Karpas-422 (cell line): ENCODE measurements around the gene ZGLP1. TPM values are rescaled to one million over a fixed set of nuclear protein-coding genes. Genes with fewer than 3 reads are reported as not detected.
A peak's percentile ranks its signal among the peaks of the same experiment; 100 is the strongest.

Experiments
- DNase-seq: peaks from one replicate; pipeline ENCODE4 v3.0.0-alpha.2; 2015
- H2AFZ ChIP-seq: fragments of 200-600 bp; sonication (generic); 2 replicates; pipeline ENCODE4 v1.6.1; 2014; ENCODE audit warnings: antibody characterized with exemption, low read length, mixed read lengths
- H3K27ac ChIP-seq: fragments of 200-600 bp; sonication (generic); 2 replicates; pipeline ENCODE4 v1.5.1; 2014; ENCODE audit warnings: mild to moderate bottlenecking, low read length, moderate library complexity
- H3K27me3 ChIP-seq: fragments of 200-600 bp; sonication (generic); 2 replicates; pipeline ENCODE4 v1.6.1; 2014; ENCODE audit warnings: low read length, mixed read lengths
- H3K36me3 ChIP-seq: fragments of 200-600 bp; sonication (generic); 2 replicates; pipeline ENCODE4 v1.6.1; 2014; ENCODE audit warnings: low read length, mixed read lengths; ENCODE audit not compliant: insufficient read depth
- H3K4me1 ChIP-seq: fragments of 200-600 bp; sonication (generic); 2 replicates; pipeline ENCODE4 v1.6.1; 2014; ENCODE audit warnings: mild to moderate bottlenecking, low read length, mixed read lengths
- H3K4me2 ChIP-seq: fragments of 200-600 bp; sonication (generic); 2 replicates; pipeline ENCODE4 v1.6.1; 2014; ENCODE audit warnings: low read length, low read depth, mild to moderate bottlenecking; ENCODE audit not compliant: poor library complexity, severe bottlenecking
- H3K4me3 ChIP-seq: fragments of 200-600 bp; sonication (generic); 2 replicates; pipeline ENCODE4 v1.5.1; 2014; ENCODE audit warnings: mild to moderate bottlenecking, antibody characterized with exemption, low read length, mixed read lengths
- H3K79me2 ChIP-seq: fragments of 200-600 bp; sonication (generic); 2 replicates; pipeline ENCODE4 v1.6.1; 2014; ENCODE audit warnings: mild to moderate bottlenecking, low read length, mixed read lengths
- H3K9ac ChIP-seq: fragments of 200-600 bp; sonication (generic); 2 replicates; pipeline ENCODE4 v1.6.0; 2014; ENCODE audit warnings: low read length
- H3K9me2 ChIP-seq: fragments of 200-600 bp; sonication (generic), shearing (Covaris generic); replicated peaks from 2 replicates; pipeline ENCODE4 v1.6.0; 2014; ENCODE audit warnings: mild to moderate bottlenecking, low read length, moderate library complexity; ENCODE audit not compliant: insufficient read depth
- H3K9me3 ChIP-seq: fragments of 300-700, 200-600 bp; sonication (generic); 2 replicates; pipeline ENCODE4 v1.6.1; 2014; ENCODE audit warnings: low read length, mixed read lengths
- H4K20me1 ChIP-seq: fragments of 200-600 bp; sonication (generic); 2 replicates; pipeline ENCODE4 v1.6.1; 2014; ENCODE audit warnings: mild to moderate bottlenecking, antibody characterized with exemption, low read length, low read depth; ENCODE audit not compliant: insufficient read depth
- total RNA-seq: library from RNA; depleted of rRNA; stranded (reverse); fragments of >200 nt; shearing (Covaris generic); gene quantifications from 2 replicates; pipeline ENCODE4 v1.2.3, GENCODE V29; 2014; ENCODE audit warnings: low replicate concordance

ZGLP1 gene
- total RNA-seq, 1 experiment from 2014 or later, result 5.3 TPM

- Histone ChIP-seq H3K9ac (peak overlapping the region; percentile 62), H3K4me2 (peak overlapping the region; percentile 73), H3K9me2 (no peaks in the 10 kb centered on the region), H3K9me3 (no peaks in the 10 kb centered on the region), H3K36me3 (no peaks in the 10 kb centered on the region), H3K79me2 (no peaks in the 10 kb centered on the region), H3K27ac (no peak overlapping the region), H2AFZ (peak overlapping the region; percentile 73; the same call in 1 of the 2 replicates), H3K4me1 (peaks cover 23% of the 10 kb centered on the region), H3K27me3 (no peaks in the 10 kb centered on the region), H4K20me1 (no peaks in the 10 kb centered on the region), H3K4me3 (peak overlapping the region; percentile 57; the same call in 1 of the 2 replicates)
- DNase-seq, result peak; percentile 92
These were observed 40.1 kb downstream of the ZGLP1 start for GRCh38 chr19:10269333-10270179.

GRCh38 chr19:10268071-10268470 lies 41.5 kb downstream of the ZGLP1 start:
- Histone ChIP-seq H3K79me2 (no peaks in the 10 kb centered on the region), H3K4me1 (peaks cover 23% of the 10 kb centered on the region), H3K9me3 (no peaks in the 10 kb centered on the region), H3K4me2 (no peak overlapping the region), H4K20me1 (no peaks in the 10 kb centered on the region), H2AFZ (no peak overlapping the region), H3K27ac (no peak overlapping the region), H3K9me2 (no peaks in the 10 kb centered on the region), H3K9ac (no peak overlapping the region), H3K27me3 (no peaks in the 10 kb centered on the region), H3K4me3 (no peak overlapping the region), H3K36me3 (no peaks in the 10 kb centered on the region)
- DNase-seq, result no peak

GRCh38 chr19:10266706-10267105 lies 42.9 kb downstream of the ZGLP1 start:
- Histone ChIP-seq H3K4me2 (no peak overlapping the region), H3K27ac (no peak overlapping the region), H3K4me3 (no peak overlapping the region), H2AFZ (no peak overlapping the region), H3K36me3 (no peaks in the 10 kb centered on the region), H3K9ac (no peak overlapping the region), H3K9me3 (no peaks in the 10 kb centered on the region), H3K27me3 (no peaks in the 10 kb centered on the region), H3K4me1 (peaks cover 23% of the 10 kb centered on the region), H3K9me2 (no peaks in the 10 kb centered on the region), H4K20me1 (no peaks in the 10 kb centered on the region), H3K79me2 (no peaks in the 10 kb centered on the region)
- no peak for DNase-seq

- no peak overlapping the region for H3K4me3 ChIP-seq
- no peaks in the 10 kb centered on the region for H3K9me2 ChIP-seq
- no peak overlapping the region for H3K4me2 ChIP-seq
- DNase-seq, result no peak
- H4K20me1 ChIP-seq, result no peaks in the 10 kb centered on the region
- no peak overlapping the region for H2AFZ ChIP-seq
- H3K27ac ChIP-seq, result no peak overlapping the region
- no peaks in the 10 kb centered on the region for H3K9me3 ChIP-seq
- H3K9ac ChIP-seq, result no peak overlapping the region
- H3K79me2 ChIP-seq, result no peaks in the 10 kb centered on the region
- peaks cover 12% of the 10 kb centered on the region; the same call in 1 of the 2 replicates for H3K36me3 ChIP-seq
- no peaks in the 10 kb centered on the region for H3K4me1 ChIP-seq
- no peaks in the 10 kb centered on the region for H3K27me3 ChIP-seq
These were observed 46.8 kb downstream of the ZGLP1 start for GRCh38 chr19:10262771-10263170.

GRCh38 chr19:10260141-10260584 lies 49.5 kb downstream of the ZGLP1 start:
- Histone ChIP-seq H3K4me2 (no peak overlapping the region), H3K79me2 (no peaks in the 10 kb centered on the region), H4K20me1 (no peaks in the 10 kb centered on the region), H3K36me3 (peaks cover 19% of the 10 kb centered on the region), H3K9me3 (no peaks in the 10 kb centered on the region), H3K27me3 (no peaks in the 10 kb centered on the region), H2AFZ (no peak overlapping the region), H3K9ac (no peak overlapping the region), H3K9me2 (no peaks in the 10 kb centered on the region), H3K4me3 (no peak overlapping the region), H3K4me1 (no peaks in the 10 kb centered on the region), H3K27ac (no peak overlapping the region)
- peak; percentile 55 for DNase-seq

- H3K9me2 ChIP-seq, result no peaks in the 10 kb centered on the region
- DNase-seq, result peak; percentile 97
- no peak overlapping the region for H3K9ac ChIP-seq
- peaks cover 26% of the 10 kb centered on the region for H3K36me3 ChIP-seq
- H3K4me2 ChIP-seq, result no peak overlapping the region
- H3K4me1 ChIP-seq, result no peaks in the 10 kb centered on the region
- H3K79me2 ChIP-seq, result no peaks in the 10 kb centered on the region; the same call in 1 of the 2 replicates
- H4K20me1 ChIP-seq, result no peaks in the 10 kb centered on the region
- H3K27ac ChIP-seq, result no peak overlapping the region
- H2AFZ ChIP-seq, result no peak overlapping the region
- no peak overlapping the region for H3K4me3 ChIP-seq
- H3K27me3 ChIP-seq, result no peaks in the 10 kb centered on the region
- H3K9me3 ChIP-seq, result no peaks in the 10 kb centered on the region
These were observed 50.3 kb downstream of the ZGLP1 start for GRCh38 chr19:10259162-10259905.

GRCh38 chr19:10258080-10258710 lies 51.4 kb downstream of the ZGLP1 start:
- Histone ChIP-seq H3K36me3 (peaks cover 33% of the 10 kb centered on the region), H3K9me2 (no peaks in the 10 kb centered on the region), H3K9ac (no peak overlapping the region), H2AFZ (no peak overlapping the region), H3K9me3 (no peaks in the 10 kb centered on the region), H3K4me2 (no peak overlapping the region), H3K4me3 (no peak overlapping the region), H3K27me3 (no peaks in the 10 kb centered on the region), H4K20me1 (peaks cover 6% of the 10 kb centered on the region; the same call in 1 of the 2 replicates), H3K4me1 (peaks cover 6% of the 10 kb centered on the region; the same call in 1 of the 2 replicates), H3K79me2 (peaks cover 10% of the 10 kb centered on the region), H3K27ac (no peak overlapping the region)
- peak; percentile 27 for DNase-seq
